NCI-H2081 (cell line): ENCODE results near the gene ZNF296.
"Not testable (repeated sequence)": the region's sequence is repeated elsewhere in the genome, so short reads cannot be mapped to it uniquely, and the experiment has no call there.

Experiments used
- DNase-seq, 2 experiments: peaks; one replicate each; lab custom pipeline; 2025; lab: John Stamatoyannopoulos, UW

The ZNF296 gene

GRCh38 chr19:45076029-45076850 is at the start of gene ZNF296:
Gene ZNF296, minus strand, starts transcription at chr19:45076478. Its CDS starts 105 bp downstream, at chr19:45076373.
- peak; percentile 72 to 90 for DNase-seq

GRCh38 chr19:45125360-45125759 is 49.1 kb upstream of the ZNF296 start:
- DNase-seq: no peak

GRCh38 chr19:45124021-45124420 is 47.7 kb upstream of the ZNF296 start:
- no peak for DNase-seq

GRCh38 chr19:45123440-45123850 is 47.2 kb upstream of the ZNF296 start:
- peak in 1 of 2 experiments; percentile 62 for DNase-seq

- DNase-seq: no peak
These were observed 46.6 kb upstream of the ZNF296 start for GRCh38 chr19:45122832-45123231.

GRCh38 chr19:45121827-45122345 is 45.6 kb upstream of the ZNF296 start:
- no peak for DNase-seq

- peak in 1 of 2 experiments; percentile 3 for DNase-seq
These were observed 43.3 kb upstream of the ZNF296 start for GRCh38 chr19:45119582-45119981.

- peak; percentile 47 to 82 for DNase-seq
These were observed 42.5 kb upstream of the ZNF296 start for GRCh38 chr19:45118591-45119355.

- DNase-seq: no peak
These were observed 41.8 kb upstream of the ZNF296 start for GRCh38 chr19:45118106-45118505.

- peak in 1 of 2 experiments; percentile 32 for DNase-seq
These were observed 41.4 kb upstream of the ZNF296 start for GRCh38 chr19:45117671-45118070.

- DNase-seq: peak in 1 of 2 experiments; percentile 24
These were observed 40.9 kb upstream of the ZNF296 start for GRCh38 chr19:45117167-45117594.

- no peak for DNase-seq
These were observed 39.7 kb upstream of the ZNF296 start for GRCh38 chr19:45115809-45116615.

GRCh38 chr19:45114116-45114515 is 37.8 kb upstream of the ZNF296 start:
- peak; percentile 57 to 69 for DNase-seq

- DNase-seq: peak; percentile 90 to 93
These were observed 37.4 kb upstream of the ZNF296 start for GRCh38 chr19:45113628-45114027.

- DNase-seq: no peak
These were observed 36.0 kb upstream of the ZNF296 start for GRCh38 chr19:45112111-45112827.

GRCh38 chr19:45110851-45111266 is 34.6 kb upstream of the ZNF296 start:
- DNase-seq: no peak

GRCh38 chr19:45107621-45108150 is 31.4 kb upstream of the ZNF296 start:
- no peak for DNase-seq

GRCh38 chr19:45106363-45106762 is 30.1 kb upstream of the ZNF296 start:
- DNase-seq: not testable (repeated sequence)

- peak in 1 of 2 experiments; percentile 11 for DNase-seq
These were observed 28.5 kb upstream of the ZNF296 start for GRCh38 chr19:45104658-45105349.
